Cardiac fibroblast (primary cell): ENCODE measurements around the gene ITGB7.
"Not testable (repeated sequence)": the region's sequence is repeated elsewhere in the genome, so short reads cannot be mapped to it uniquely, and the experiment has no call there.

ENCODE experiments used
- DNase-seq, 2 donors: peaks; one replicate each; pipeline versions ENCODE4 v3.0.0 to v3.0.0-alpha.2; 2010; ENCODE audit warnings: low read depth in 2 of 2
- H3K4me3 ChIP-seq, 2 donors: replicated peaks in 1 of 2; 1 replicate in 1 of 2; 2 replicates in 1 of 2; pipeline ENCODE4 v1.5.1; 2011; ENCODE audit warnings: low read depth in 2 of 2, low read length in 2 of 2, mild to moderate bottlenecking in 2 of 2, moderate library complexity in 1 of 2
- CTCF ChIP-seq: IDR thresholded peaks from one replicate; pipeline ENCODE4 v1.5.1; 2011; ENCODE audit warnings: low read depth, mild to moderate bottlenecking, low read length, inconsistent platforms

Gene ITGB7

DNA sequence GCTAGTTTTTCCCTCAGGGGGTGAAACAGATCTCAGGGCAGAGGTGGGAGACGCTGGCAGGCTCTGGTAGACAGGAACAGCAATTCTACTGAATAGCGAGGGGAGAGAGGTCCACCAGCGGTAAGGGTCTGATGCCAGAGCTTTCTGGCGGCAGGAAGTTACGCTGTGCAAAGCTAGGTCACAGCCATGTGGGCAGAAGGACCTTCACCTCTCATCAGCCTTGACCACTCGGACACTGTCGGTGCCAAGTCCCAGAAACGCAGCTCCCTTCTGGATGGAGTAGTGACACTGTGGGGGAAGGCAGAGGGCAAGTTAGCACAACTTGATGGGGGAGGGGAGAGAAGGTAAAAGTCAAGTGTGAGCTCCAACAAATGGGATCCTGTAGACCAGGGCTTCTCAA is 36.8 kb downstream of the ITGB7 start:
- no peak for DNase-seq
- no peak for TF ChIP-seq CTCF
- H3K4me3 ChIP-seq = no peak overlapping the region

GRCh38 chr12:53169644-53170043 is 37.4 kb downstream of the ITGB7 start:
- no peak for TF ChIP-seq CTCF

DNA sequence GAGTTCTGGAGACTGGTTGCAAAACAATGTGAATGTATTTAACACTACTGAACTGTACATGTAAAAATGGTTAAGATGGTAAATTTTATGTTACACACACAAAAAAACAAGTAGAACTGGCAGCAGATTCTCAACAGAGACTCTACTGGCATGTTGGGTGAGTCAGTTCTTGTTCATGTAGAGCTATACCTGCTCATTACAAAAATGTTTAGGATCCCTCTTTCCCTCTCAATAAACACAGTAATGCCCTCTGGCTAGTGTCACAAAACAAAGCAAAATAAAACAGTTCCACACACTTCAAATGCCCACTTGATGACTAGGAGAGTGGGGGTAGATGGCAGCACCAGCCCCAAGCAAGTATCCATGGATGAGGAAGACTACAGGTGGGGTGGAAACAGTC is 40.2 kb downstream of the ITGB7 start:
- no peak overlapping the region for H3K4me3 ChIP-seq
- DNase-seq = no peak
- TF ChIP-seq CTCF = no peak

More at GRCh38 chr12:53169644-53170043, 37.4 kb downstream of the ITGB7 start:
- no peak overlapping the region for H3K4me3 ChIP-seq
- no peak for DNase-seq

DNA sequence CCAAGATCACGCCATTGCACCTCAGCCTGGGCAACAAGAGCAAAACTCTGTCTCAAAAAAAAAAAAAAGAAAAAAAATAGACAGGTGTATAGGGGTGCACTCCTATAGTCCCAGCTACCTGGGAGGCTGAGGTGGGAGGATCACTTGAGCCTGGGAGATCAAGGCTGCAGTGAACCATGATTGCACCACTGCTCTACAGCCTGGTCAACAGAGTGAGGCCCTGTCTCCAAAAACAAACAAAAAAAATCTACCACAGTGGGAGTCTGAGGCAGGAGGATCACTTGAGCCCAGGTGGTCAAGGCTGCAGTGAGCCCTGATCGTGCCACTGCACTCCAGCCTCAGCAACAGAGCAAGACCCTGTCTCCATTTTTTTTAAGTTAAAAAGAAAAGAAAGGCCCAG is 44.0 kb downstream of the ITGB7 start:
- not testable (repeated sequence) for DNase-seq, H3K4me3 ChIP-seq

DNA sequence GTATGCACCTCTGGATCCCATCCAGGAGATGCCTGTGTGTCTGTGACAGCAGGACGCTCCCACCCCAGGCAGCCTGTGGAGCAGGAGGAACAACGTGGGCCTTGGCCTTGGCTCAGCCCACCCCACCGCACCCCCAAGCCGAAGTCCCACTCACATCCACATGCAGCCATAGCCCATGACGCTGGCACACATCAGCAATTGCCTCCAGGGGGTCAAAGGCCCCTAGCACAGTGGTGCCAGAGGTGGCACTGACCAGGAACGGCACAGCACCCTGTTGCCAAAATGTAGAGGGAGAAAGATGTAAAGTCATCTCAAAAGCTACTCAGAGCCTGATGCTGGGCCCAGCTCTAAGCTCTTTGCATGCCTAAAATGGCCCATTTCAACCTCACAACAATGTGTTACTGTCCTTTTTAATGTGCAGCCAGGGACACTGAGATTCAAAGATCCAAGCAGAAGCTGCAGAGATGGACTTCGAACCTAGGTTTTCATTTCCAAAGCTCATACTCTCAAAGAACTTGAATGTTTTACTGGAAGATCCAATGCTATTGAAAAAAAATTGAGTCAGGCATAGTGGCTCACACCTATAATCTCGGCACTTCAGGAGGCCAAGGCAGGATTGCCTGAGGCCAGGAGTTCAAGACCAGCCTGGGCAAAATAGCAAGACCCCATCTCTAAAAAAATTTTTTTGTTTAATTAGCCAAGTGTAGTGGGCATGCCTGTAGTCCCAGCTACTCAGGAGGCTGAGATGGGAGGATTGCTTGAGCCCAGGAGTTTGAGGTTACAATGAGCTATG is 45.7 kb downstream of the ITGB7 start:
- no peak for TF ChIP-seq CTCF
- no peak for DNase-seq

GRCh38 chr12:53160673-53161072 is 46.4 kb downstream of the ITGB7 start:
- TF ChIP-seq CTCF = no peak
- no peak for DNase-seq
- H3K4me3 ChIP-seq = no peak overlapping the region

More for the DNA sequence above, 45.7 kb downstream of the ITGB7 start:
- no peak overlapping the region for H3K4me3 ChIP-seq

DNA sequence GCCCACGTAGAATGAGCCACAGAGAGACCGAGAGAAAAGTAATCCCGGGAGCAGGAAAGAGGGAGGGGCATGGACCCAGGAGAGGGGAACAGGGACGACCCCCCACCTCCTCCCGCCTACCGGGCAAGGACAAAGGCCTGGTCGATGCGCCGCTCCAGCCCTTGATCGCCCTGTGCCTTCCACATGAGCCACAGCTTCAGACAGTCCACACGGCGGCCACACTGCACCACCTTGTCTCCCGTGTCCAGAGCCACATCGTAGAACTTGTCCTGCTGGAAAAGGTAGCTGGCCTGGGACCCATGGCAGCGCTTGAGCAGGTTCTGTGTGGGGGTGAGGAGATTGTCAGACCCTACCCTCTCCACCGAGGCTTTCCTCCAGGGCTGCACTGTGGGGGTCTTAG is 47.1 kb downstream of the ITGB7 start:
- DNase-seq = no peak
- H3K4me3 ChIP-seq = no peak overlapping the region
- TF ChIP-seq CTCF = no peak
